ENCODE data around the gene HS3ST3A1. TPM values are rescaled to one million over a fixed set of nuclear protein-coding genes. Genes with fewer than 3 reads are reported as not detected.

HS3ST3A1 gene
- total RNA-seq, 1 donor from 2014 or later: 4.1 TPM

DNA sequence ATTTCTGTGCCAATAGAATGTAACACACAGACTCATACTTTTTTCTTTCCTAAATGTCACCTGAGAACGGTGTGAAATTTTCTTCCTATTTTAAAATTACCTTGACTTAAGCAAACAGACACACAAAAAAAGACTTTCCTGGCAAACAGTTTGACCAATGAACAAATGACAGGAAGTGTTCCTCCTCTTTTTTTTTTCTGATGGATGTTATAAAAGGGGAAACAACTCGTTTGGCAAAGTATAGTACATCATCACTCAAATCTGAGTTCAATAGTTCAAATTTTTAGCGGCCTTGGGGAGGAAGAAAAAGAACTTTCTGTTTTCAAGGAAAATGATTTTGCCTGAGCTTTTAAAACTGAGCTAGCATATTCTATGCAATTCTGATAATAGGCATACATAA, 19.8 kb downstream of the HS3ST3A1 start:
- Mint-ChIP-seq H3K36me3 (ENCODE audit: low read depth) (no peaks in the 10 kb centered on the region), H3K4me3 (no peak overlapping the region), H3K27me3 (ENCODE audit: insufficient read depth) (no peaks in the 10 kb centered on the region), H3K27ac (no peak overlapping the region), H3K4me1 (ENCODE audit: low read depth) (no peaks in the 10 kb centered on the region), H3K9me3 (no peaks in the 10 kb centered on the region)
- DNase-seq (ENCODE audit: low spot score): no peak
- intact Hi-C loops (cut with micrococcal nuclease): no loop called here

DNA sequence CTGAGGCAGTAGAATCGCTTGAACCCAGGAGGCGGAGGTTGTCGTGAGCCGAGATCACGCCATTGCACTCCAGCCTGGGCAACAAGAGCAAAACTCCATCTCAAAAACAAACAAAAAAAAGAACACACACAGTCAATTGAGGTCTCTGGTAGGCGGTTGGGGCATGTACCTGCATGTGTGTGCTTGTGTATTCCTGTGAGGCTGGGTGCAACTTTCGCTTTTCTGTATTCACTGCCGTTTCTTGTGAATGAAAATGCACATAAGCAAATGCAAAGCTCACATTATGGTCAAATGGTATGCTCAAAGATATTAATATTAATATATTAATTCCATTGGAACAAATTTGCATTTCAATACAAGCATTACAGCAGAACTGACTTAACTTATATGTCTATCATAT, 20.9 kb downstream of the HS3ST3A1 start:
- H3K27ac Mint-ChIP-seq: no peak overlapping the region
- intact Hi-C loops (cut with micrococcal nuclease): no loop called here
- DNase-seq (ENCODE audit: low spot score): no peak
- H3K27me3 Mint-ChIP-seq (ENCODE audit: insufficient read depth): no peaks in the 10 kb centered on the region
- H3K36me3 Mint-ChIP-seq (ENCODE audit: low read depth): no peaks in the 10 kb centered on the region
- no peaks in the 10 kb centered on the region for H3K4me1 Mint-ChIP-seq (ENCODE audit: low read depth)
- no peaks in the 10 kb centered on the region for H3K9me3 Mint-ChIP-seq
- H3K4me3 Mint-ChIP-seq: no peak overlapping the region

DNA sequence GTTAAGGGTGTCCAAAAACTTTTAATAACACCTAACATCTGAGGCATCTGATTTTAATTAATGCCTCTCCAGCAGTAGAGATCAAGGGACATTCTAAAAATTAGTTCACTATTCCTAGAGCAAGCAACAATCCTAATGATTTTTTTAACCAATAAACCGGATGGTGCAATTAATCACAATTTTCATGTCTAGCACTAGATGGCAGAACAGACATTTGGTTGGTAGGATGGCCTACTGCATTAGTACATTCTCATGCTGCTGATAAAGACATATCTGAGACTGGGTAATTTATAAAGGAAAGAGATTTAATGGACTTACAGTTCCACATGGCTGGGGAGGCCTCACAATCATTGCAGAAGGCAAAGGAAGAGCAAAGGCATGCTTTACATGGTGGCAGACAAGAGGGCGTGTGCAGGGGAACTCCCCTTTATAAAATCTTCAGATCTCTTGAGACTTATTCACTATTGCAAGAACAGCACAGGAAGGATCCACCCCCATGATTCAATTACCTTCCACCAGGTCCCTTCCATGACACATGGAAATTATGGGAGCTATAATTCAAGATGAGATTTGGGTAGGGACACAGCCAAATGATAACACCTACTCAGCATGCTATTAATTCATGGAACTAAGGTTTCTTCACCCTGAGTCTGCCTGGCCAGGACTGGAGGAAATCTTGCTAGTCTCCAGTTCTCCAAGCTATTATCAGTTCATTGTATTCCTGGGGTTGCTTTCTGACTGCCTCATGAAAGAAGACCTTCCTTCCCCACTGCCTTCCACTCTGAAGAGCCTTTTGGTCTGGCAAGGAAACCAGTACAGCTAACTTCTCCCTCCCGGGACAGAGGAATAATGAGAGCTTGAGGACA, 24.8 kb downstream of the HS3ST3A1 start:
- peaks cover 2% of the 10 kb centered on the region for H3K27me3 Mint-ChIP-seq (ENCODE audit: insufficient read depth)
- intact Hi-C loops (cut with micrococcal nuclease): no loop called here
- H3K36me3 Mint-ChIP-seq (ENCODE audit: low read depth): no peaks in the 10 kb centered on the region

DNA sequence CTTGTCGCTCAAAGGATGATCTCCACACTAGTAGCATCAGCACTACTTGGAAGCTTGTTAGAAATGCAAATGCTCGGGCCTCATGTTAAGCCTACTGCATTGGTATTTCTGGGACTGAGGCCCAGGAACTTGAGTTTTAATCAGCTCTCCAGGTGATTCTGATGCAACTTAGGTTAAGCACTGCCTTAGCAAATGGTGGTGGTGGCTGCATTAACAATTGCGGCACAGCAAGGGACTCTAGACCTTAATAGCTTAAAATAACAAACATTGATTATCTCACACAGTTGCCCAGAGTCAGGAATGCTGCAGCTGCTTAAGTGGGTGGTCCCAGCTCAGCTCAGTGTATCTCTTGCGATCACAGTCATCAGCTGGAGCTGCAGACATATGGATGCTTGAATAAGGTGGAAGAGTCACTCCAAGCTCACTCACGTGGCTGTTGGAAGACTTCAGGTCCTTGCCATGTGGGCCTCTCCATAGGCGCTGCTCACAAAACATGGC, 25.8 kb downstream of the HS3ST3A1 start:
- intact Hi-C loops (cut with micrococcal nuclease): no loop called here
- H3K9me3 Mint-ChIP-seq: no peaks in the 10 kb centered on the region
- H3K4me1 Mint-ChIP-seq (ENCODE audit: low read depth): no peaks in the 10 kb centered on the region
- H3K4me3 Mint-ChIP-seq: no peak overlapping the region
- no peak overlapping the region for H3K27ac Mint-ChIP-seq
- DNase-seq (ENCODE audit: low spot score): no peak
- H3K36me3 Mint-ChIP-seq (ENCODE audit: low read depth): no peaks in the 10 kb centered on the region
- H3K27me3 Mint-ChIP-seq (ENCODE audit: insufficient read depth): peaks cover 2% of the 10 kb centered on the region

More for the DNA sequence above, 24.8 kb downstream of the HS3ST3A1 start:
- Mint-ChIP-seq H3K4me3 (no peak overlapping the region), H3K9me3 (no peaks in the 10 kb centered on the region), H3K4me1 (ENCODE audit: low read depth) (no peaks in the 10 kb centered on the region), H3K27ac (no peak overlapping the region)
- DNase-seq (ENCODE audit: low spot score): no peak

DNA sequence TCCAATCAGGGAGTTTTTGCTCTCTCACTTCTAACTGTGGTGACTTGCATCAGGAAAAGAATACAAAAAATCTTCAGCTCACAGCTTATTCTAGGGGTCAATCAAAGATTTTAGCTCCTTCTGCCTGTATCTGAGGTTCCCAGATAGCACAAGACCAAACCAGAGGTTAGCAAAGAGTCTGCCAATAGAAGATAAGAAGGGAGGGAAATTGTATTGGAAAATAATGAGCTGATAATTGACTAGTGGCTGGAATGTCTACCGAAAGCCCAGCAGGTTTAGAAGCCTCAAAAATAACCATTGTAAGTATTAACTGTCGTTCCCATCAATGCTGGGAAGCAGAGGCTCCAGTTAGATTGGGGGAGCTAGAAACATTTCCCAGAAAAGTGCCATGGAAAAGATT, 26.3 kb downstream of the HS3ST3A1 start:
- no peaks in the 10 kb centered on the region for H3K9me3 Mint-ChIP-seq
- intact Hi-C loops (cut with micrococcal nuclease): no loop called here
- no peak for DNase-seq (ENCODE audit: low spot score)
- H3K4me1 Mint-ChIP-seq (ENCODE audit: low read depth): no peaks in the 10 kb centered on the region
- H3K27me3 Mint-ChIP-seq (ENCODE audit: insufficient read depth): peaks cover 2% of the 10 kb centered on the region
- no peak overlapping the region for H3K27ac Mint-ChIP-seq
- H3K36me3 Mint-ChIP-seq (ENCODE audit: low read depth): no peaks in the 10 kb centered on the region
- H3K4me3 Mint-ChIP-seq: no peak overlapping the region

DNA sequence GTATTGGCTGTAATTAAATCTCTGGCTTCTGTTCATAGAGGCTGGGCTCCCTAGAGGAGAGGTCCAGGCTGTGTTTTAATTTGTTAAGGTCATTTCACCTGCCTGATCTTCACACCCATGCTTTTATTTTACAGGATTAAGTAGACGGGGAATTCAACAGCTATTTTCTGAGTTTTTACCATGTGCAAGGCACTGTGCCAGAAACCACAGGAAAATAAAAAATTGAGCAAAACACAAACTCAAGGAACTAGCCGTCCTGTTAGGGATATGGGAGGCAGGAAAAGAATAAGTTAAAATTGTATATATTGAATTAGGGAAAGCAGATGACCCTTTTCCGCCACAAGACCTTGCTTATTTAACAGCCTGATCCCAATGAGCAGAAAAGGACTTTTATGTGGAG, 29.1 kb downstream of the HS3ST3A1 start:
- DNase-seq (ENCODE audit: low spot score): no peak
- H3K27me3 Mint-ChIP-seq (ENCODE audit: insufficient read depth): peaks cover 2% of the 10 kb centered on the region
- H3K27ac Mint-ChIP-seq: no peak overlapping the region
- no peaks in the 10 kb centered on the region for H3K9me3 Mint-ChIP-seq
- intact Hi-C loops (cut with micrococcal nuclease): no loop called here
- no peaks in the 10 kb centered on the region for H3K4me1 Mint-ChIP-seq (ENCODE audit: low read depth)
- no peaks in the 10 kb centered on the region for H3K36me3 Mint-ChIP-seq (ENCODE audit: low read depth)
- no peak overlapping the region for H3K4me3 Mint-ChIP-seq

DNA sequence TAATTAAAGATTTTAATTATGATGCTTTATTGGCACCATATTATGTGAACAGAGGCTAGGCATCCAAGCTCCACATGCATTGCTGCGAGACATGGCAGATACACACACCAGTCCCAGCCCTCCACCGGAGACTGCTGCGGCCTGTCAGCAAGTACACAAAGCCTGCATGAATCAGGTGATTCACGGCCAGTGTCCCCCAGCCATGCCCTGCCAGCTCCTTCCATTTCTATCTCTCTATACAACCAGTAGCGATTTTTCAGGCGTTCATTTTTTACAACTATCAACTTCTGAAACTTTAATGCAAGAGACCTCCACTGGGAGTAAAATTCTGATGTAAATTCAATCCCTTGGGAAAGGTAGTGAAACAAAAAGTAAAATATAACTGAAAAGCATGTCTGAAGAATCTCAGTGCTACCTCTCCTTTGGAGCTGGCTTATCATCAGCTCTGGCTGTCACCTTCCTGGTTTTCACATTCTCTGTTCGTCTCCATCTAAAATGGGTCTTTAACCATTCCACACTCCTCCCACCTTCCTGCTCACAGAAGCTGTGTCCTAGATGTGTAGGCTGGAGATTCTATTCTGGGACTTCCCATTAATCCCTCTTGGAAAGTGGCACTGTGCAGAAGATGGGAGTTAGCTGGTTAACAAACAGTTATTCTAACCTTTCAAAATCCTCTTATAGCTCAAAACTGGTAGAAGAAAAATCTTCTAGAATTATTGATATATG, 32.2 kb downstream of the HS3ST3A1 start:
- Mint-ChIP-seq H3K36me3 (ENCODE audit: low read depth) (no peaks in the 10 kb centered on the region), H3K27me3 (ENCODE audit: insufficient read depth) (peaks cover 2% of the 10 kb centered on the region), H3K9me3 (no peaks in the 10 kb centered on the region), H3K4me1 (ENCODE audit: low read depth) (peaks cover 4% of the 10 kb centered on the region), H3K27ac (no peak overlapping the region), H3K4me3 (no peak overlapping the region)
- intact Hi-C loops (cut with micrococcal nuclease): no loop called here
- no peak for DNase-seq (ENCODE audit: low spot score)

DNA sequence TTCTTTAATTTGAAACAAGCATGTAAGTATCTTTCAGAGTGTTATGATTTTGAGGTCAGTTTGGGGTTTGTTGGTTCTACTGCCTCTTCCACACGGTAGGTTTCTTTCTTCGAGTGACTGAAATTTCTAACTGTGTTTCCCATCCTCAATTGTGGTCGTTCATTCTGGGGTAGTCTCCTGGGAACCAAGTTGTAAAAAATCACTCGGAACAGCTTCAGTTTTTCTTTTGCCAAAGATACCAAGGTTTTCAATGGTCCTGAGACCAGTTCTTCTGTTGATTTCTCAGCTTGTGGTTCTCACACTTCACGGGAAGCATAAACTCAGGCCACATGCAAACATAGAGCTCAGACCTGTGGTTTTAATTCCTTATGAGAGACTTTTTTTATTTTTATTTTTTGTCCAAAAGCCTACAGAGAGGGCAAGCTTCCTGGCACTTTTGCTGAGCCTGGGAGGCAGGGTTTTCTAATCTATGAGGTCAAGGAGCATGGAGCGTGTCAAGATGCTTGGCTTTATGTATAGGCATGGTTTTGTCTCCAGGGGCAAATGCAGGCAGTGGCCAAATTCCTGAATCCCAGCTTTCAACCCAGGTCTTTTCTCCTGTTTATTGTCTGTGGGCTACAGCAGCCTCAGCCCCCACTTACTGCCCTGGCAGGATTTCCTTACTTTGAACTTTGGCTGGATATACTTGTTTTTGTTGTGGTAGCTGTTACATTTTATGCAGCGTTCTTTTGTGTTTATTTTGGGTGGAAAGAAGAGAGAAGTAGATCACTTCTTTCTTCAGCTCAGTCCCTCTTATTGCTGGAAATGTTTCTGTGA, 32.9 kb downstream of the HS3ST3A1 start:
- Mint-ChIP-seq H3K9me3 (no peaks in the 10 kb centered on the region), H3K27ac (no peak overlapping the region), H3K4me1 (ENCODE audit: low read depth) (peaks cover 4% of the 10 kb centered on the region), H3K36me3 (ENCODE audit: low read depth) (no peaks in the 10 kb centered on the region), H3K27me3 (ENCODE audit: insufficient read depth) (no peaks in the 10 kb centered on the region), H3K4me3 (no peak overlapping the region)
- intact Hi-C loops (cut with micrococcal nuclease): no loop called here
- DNase-seq (ENCODE audit: low spot score): no peak

DNA sequence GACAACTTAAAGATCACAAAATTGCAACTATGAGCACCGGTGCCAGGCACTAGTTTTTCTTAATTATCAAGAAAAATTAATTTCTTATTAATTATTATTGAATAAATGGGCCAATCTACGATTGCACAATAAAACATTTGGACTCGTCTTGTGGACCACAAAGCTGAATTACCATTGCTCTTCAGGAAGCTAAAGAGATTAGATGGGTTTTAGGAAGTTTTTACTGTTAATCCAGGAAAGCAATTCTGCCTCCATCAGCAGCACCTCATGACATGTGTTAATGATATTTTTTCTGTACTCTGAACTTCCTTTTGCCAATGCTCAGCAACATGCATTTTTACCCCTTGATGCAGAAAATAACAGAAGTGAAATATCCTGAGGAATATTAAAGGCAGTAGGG, 37.9 kb downstream of the HS3ST3A1 start:
- Mint-ChIP-seq H3K36me3 (ENCODE audit: low read depth) (no peaks in the 10 kb centered on the region), H3K4me1 (ENCODE audit: low read depth) (peaks cover 4% of the 10 kb centered on the region), H3K27ac (no peak overlapping the region), H3K27me3 (ENCODE audit: insufficient read depth) (no peaks in the 10 kb centered on the region), H3K4me3 (no peak overlapping the region), H3K9me3 (no peaks in the 10 kb centered on the region)
- DNase-seq (ENCODE audit: low spot score): no peak
- intact Hi-C loops (cut with micrococcal nuclease): no loop called here

DNA sequence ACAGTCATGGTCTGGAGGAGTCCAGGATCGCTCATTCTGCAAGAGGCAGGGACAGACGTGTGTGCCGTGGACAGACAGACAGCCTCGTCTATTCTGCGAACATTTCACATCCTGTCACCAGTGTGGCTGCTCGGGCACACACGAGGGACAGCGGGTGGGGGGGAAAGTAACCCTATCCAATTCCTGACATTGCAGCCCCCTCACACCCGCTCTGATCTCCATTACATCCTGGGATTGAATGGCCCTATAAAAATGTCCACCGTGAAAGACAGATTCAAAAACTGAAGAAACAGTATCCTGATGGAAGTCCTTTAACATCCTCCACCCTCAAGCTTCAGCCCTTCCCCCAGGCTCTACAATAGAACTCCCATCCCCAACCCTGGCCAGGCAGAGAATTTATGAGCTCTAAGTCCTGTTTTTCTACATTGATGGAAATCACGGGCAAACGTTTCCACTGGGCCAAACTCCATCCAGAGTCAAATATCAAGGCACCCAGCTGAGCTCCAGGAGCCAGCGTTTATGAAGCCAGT, 39.4 kb downstream of the HS3ST3A1 start:
- no peak for DNase-seq (ENCODE audit: low spot score)
- peaks cover 4% of the 10 kb centered on the region for H3K4me1 Mint-ChIP-seq (ENCODE audit: low read depth)
- no peaks in the 10 kb centered on the region for H3K27me3 Mint-ChIP-seq (ENCODE audit: insufficient read depth)
- no peaks in the 10 kb centered on the region for H3K36me3 Mint-ChIP-seq (ENCODE audit: low read depth)
- H3K9me3 Mint-ChIP-seq: no peaks in the 10 kb centered on the region
- no peak overlapping the region for H3K27ac Mint-ChIP-seq
- H3K4me3 Mint-ChIP-seq: no peak overlapping the region
- intact Hi-C loops (cut with micrococcal nuclease): no loop called here

DNA sequence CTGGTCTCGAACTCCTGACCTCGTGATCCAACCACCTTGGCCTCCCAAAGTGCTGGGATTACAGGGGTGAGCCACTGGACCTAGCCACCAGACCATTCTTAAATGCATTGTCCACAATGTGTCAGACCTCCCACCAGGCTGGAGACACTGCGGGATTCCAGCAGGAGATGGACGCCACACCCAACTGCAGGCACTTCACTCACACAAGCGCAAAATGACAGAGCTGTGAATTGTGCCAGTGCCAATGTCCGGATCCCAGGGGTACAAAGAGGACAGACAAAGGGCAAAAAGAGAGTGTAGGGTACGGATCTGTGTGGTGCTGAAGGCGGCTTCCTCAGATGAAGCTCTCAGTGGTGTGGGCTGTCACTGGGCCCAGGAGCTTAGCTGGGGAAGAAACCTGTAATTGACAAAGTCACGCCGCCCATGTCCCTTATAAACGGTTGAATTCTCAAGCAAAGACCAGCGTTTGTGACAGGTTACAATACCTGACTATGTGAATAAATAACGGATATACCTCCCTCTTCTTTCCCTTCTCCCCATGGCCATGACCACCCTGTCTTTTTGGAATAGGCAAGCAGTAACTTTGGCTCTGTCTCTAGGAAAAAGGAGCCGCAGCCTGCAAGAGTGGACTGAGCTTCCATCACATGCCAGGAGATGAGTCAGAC, 40.0 kb downstream of the HS3ST3A1 start:
- no peak for DNase-seq (ENCODE audit: low spot score)
- Mint-ChIP-seq H3K9me3 (no peaks in the 10 kb centered on the region), H3K27me3 (ENCODE audit: insufficient read depth) (no peaks in the 10 kb centered on the region)

DNA sequence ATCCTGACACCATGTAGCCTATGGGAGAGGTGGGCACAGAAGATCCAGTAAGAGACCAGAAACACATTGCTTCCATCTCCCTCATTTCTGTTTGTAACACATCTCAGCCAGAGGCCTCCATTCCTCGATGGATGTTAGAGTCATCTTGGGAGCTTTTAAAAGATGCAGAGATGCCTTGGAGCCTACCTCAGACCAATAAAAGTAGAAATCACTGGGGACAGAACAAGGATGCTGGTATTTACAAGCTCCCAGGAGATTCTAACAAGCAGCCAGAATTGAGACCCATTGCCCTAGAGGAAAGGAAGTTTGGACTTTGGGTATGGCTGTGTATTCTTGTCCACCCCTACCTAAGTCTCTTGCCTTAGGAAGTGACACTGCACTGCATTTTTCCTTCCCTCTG, 40.8 kb downstream of the HS3ST3A1 start:
- Mint-ChIP-seq H3K27ac (no peak overlapping the region), H3K9me3 (no peaks in the 10 kb centered on the region), H3K4me3 (no peak overlapping the region), H3K36me3 (ENCODE audit: low read depth) (no peaks in the 10 kb centered on the region), H3K27me3 (ENCODE audit: insufficient read depth) (no peaks in the 10 kb centered on the region), H3K4me1 (ENCODE audit: low read depth) (no peaks in the 10 kb centered on the region)
- intact Hi-C loops (cut with micrococcal nuclease): no loop called here
- no peak for DNase-seq (ENCODE audit: low spot score)

More for the DNA sequence above, 40.0 kb downstream of the HS3ST3A1 start:
- H3K4me3 Mint-ChIP-seq: no peak overlapping the region
- no peak overlapping the region for H3K27ac Mint-ChIP-seq
- no peaks in the 10 kb centered on the region for H3K36me3 Mint-ChIP-seq (ENCODE audit: low read depth)
- H3K4me1 Mint-ChIP-seq (ENCODE audit: low read depth): peaks cover 4% of the 10 kb centered on the region
- intact Hi-C loops (cut with micrococcal nuclease): no loop called here

All from activated T-helper 1 cell treated with anti-CD3 and anti-CD28 coated beads, Interleukin-12 subunit alpha, Interleukin-12 subunit beta, Interleukin-2, Interleukin-4 antibody, amounts not matched to agents 30 ng/mL and 10 ng/mL and 1 ng/mL, durations not matched to agents 14 hours and 24 hours and 36 hours (primary cell).